Neural progenitor cell (in vitro differentiated cells): ENCODE measurements around the gene HECA. TPM values are rescaled to one million over a fixed set of nuclear protein-coding genes. Genes with fewer than 3 reads are reported as not detected.
A peak's percentile ranks its signal among the peaks of the same experiment; 100 is the strongest.

ENCODE experiments used
- DNase-seq: peaks from one replicate; pipeline ENCODE4 v3.0.0-alpha.2; 2016; ENCODE audit warnings: low spot score
- H2AFZ ChIP-seq: fragments of 200-600 bp; sonication (generic); replicated peaks from 2 replicates; pipeline ENCODE4 v1.6.1; 2016; ENCODE audit warnings: antibody characterized with exemption
- H3F3A ChIP-seq: fragments of 200-600 bp; sonication (generic); 2 replicates; pipeline ENCODE4 v1.6.1; 2016; ENCODE audit warnings: antibody characterized with exemption, low read depth
- H3K27ac ChIP-seq: fragments of 200-600 bp; sonication (generic); 2 replicates; pipeline ENCODE4 v1.5.1; 2016; ENCODE audit warnings: mild to moderate bottlenecking
- H3K27me3 ChIP-seq: fragments of 200-600 bp; sonication (generic); 2 replicates; pipeline ENCODE4 v1.6.1; 2016; ENCODE audit warnings: mild to moderate bottlenecking, moderate library complexity
- H3K36me3 ChIP-seq: fragments of 200-600 bp; sonication (generic); 2 replicates; pipeline ENCODE4 v1.5.1; 2016
- H3K4me1 ChIP-seq: fragments of 200-600 bp; sonication (generic); 2 replicates; pipeline ENCODE4 v1.6.1; 2016; ENCODE audit warnings: mixed run types
- H3K4me2 ChIP-seq: fragments of 200-600 bp; sonication (generic); 2 replicates; pipeline ENCODE4 v1.6.1; 2016
- H3K4me3 ChIP-seq: fragments of 200-600 bp; sonication (generic); 2 replicates; pipeline ENCODE4 v1.5.1; 2016
- H3K79me2 ChIP-seq: fragments of 200-600 bp; sonication (generic); 2 replicates; pipeline ENCODE4 v1.6.1; 2016; ENCODE audit warnings: low read depth
- H3K9ac ChIP-seq: fragments of 200-600 bp; sonication (generic); 2 replicates; pipeline ENCODE4 v1.6.1; 2016
- H3K9me3 ChIP-seq: fragments of 200-600 bp; sonication (generic); 2 replicates; pipeline ENCODE4 v1.5.1; 2016; ENCODE audit warnings: low read depth
- H4K20me1 ChIP-seq: fragments of 200-600 bp; sonication (generic); 2 replicates; pipeline ENCODE4 v1.6.1; 2016; ENCODE audit warnings: low read depth
- H3K27ac Mint-ChIP-seq: 3 replicates; pipeline ENCODE4 v1.8.0; 2021; ENCODE audit warnings: mixed read lengths
- H3K27me3 Mint-ChIP-seq: 2 replicates; pipeline ENCODE4 v1.8.0; 2022; ENCODE audit warnings: low read depth, mild to moderate bottlenecking, inconsistent platforms, moderate library complexity, mixed read lengths; ENCODE audit not compliant: insufficient read depth
- H3K36me3 Mint-ChIP-seq: 3 replicates; pipeline ENCODE4 v1.8.0; 2021; ENCODE audit warnings: mixed read lengths
- H3K4me1 Mint-ChIP-seq: 3 replicates; pipeline ENCODE4 v1.8.0; 2021; ENCODE audit warnings: mixed read lengths
- H3K4me3 Mint-ChIP-seq: 3 replicates; pipeline ENCODE4 v1.8.0; 2021; ENCODE audit warnings: mild to moderate bottlenecking, moderate library complexity, mixed read lengths
- H3K9me3 Mint-ChIP-seq: 3 replicates; pipeline ENCODE4 v1.8.0; 2020; ENCODE audit warnings: mixed read lengths
- CTCF ChIP-seq: fragments of 200-600 bp; sonication (generic); IDR thresholded peaks from 2 replicates; pipeline ENCODE4 v1.5.1; 2017; ENCODE audit warnings: antibody characterized with exemption, mild to moderate bottlenecking
- EZH2 ChIP-seq: fragments of 200-600 bp; sonication (generic); IDR thresholded peaks from 2 replicates; pipeline ENCODE4 v1.6.1; 2017; ENCODE audit warnings: antibody characterized with exemption, mild to moderate bottlenecking, moderate library complexity
- EZH2phosphoT487 ChIP-seq: fragments of 200-600 bp; sonication (generic); IDR thresholded peaks from 2 replicates; pipeline ENCODE4 v1.6.1; 2017; ENCODE audit warnings: antibody characterized with exemption
- total RNA-seq: library from RNA; depleted of rRNA; stranded (reverse); fragments of >200 nt; gene quantifications from 2 replicates; pipeline ENCODE4 v1.2.3, GENCODE V29; 2015; ENCODE audit warnings: low replicate concordance

Gene HECA
- total RNA-seq, 1 donor from 2014 or later, result 12.7 TPM

GRCh38 chr6:139107051-139107450 lies 27.8 kb upstream of the HECA start:
- TF ChIP-seq EZH2phosphoT487, result no peak
- no peak for TF ChIP-seq EZH2
- TF ChIP-seq CTCF, result no peak
- Histone ChIP-seq H3K4me2 (no peak overlapping the region), H4K20me1 (no peaks in the 10 kb centered on the region), H3K9me3 (no peaks in the 10 kb centered on the region), H3K79me2 (no peaks in the 10 kb centered on the region), H3F3A (no peaks in the 10 kb centered on the region), H3K4me3 (no peak overlapping the region), H3K27ac (no peak overlapping the region), H3K9ac (no peak overlapping the region), H3K27me3 (no peaks in the 10 kb centered on the region), H3K4me1 (no peaks in the 10 kb centered on the region), H3K36me3 (no peaks in the 10 kb centered on the region), H2AFZ (no peak overlapping the region)
- Mint-ChIP-seq H3K4me3 (no peak overlapping the region), H3K9me3 (no peaks in the 10 kb centered on the region), H3K27me3 (peaks cover 2% of the 10 kb centered on the region), H3K27ac (no peak overlapping the region), H3K36me3 (no peaks in the 10 kb centered on the region), H3K4me1 (no peaks in the 10 kb centered on the region)
- no peak for DNase-seq

DNA sequence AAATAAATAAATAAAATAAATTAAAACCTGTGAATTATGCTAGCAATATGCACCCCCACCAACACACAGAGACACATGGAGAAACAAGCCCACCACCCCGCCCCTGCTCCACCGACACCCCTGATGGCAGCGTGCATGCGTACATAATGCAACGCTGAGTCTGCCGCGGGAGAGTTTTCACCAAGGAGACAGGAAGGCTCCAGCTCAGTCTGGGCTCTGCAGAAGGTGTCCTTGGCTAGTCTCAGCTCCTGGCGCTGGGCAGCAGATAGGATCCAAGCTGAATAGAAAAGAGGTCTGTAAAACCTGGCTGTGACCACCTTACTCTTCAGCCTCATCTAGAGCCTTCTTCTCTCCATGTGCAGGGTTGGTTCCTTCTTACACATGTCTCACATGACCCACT lies 26.5 kb upstream of the HECA start:
- TF ChIP-seq EZH2phosphoT487, result no peak
- TF ChIP-seq CTCF, result no peak
- TF ChIP-seq EZH2, result no peak
- H3F3A ChIP-seq, result no peaks in the 10 kb centered on the region
- Mint-ChIP-seq H3K9me3 (no peaks in the 10 kb centered on the region), H3K27me3 (peaks cover 2% of the 10 kb centered on the region), H3K4me1 (no peaks in the 10 kb centered on the region), H3K36me3 (no peaks in the 10 kb centered on the region), H3K4me3 (no peak overlapping the region), H3K27ac (no peak overlapping the region)
- H3K4me3 ChIP-seq, result no peak overlapping the region
- DNase-seq, result no peak
- H3K9ac ChIP-seq, result no peak overlapping the region
- H4K20me1 ChIP-seq, result no peaks in the 10 kb centered on the region
- H3K36me3 ChIP-seq, result no peaks in the 10 kb centered on the region
- no peak overlapping the region for H3K27ac ChIP-seq
- no peak overlapping the region for H2AFZ ChIP-seq
- H3K79me2 ChIP-seq, result no peaks in the 10 kb centered on the region
- H3K4me2 ChIP-seq, result no peak overlapping the region
- no peaks in the 10 kb centered on the region for H3K27me3 ChIP-seq
- H3K9me3 ChIP-seq, result no peaks in the 10 kb centered on the region
- no peaks in the 10 kb centered on the region for H3K4me1 ChIP-seq

DNA sequence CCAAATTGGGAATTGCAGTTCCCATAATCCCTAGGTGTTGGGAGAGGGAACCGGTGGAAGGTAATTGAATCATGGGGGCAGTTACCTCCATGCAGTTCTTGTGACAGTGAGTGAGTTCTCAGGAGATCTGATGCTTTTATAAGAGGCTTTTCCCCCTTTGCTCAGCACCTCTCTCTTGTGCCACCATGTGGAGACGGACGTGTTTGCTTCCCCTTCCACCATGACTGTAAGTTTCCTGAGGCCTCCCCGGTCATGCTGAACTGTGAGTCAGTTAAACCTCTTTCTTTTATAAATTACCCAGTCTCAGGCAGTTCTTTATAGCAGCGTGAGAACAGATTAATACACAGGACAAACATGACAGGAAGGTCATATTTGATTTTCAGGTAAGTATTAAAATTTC lies 25.3 kb upstream of the HECA start:
- TF ChIP-seq CTCF (peak; percentile 54), EZH2phosphoT487 (no peak), EZH2 (no peak)
- H3K79me2 ChIP-seq, result no peaks in the 10 kb centered on the region
- Mint-ChIP-seq H3K9me3 (no peaks in the 10 kb centered on the region), H3K27ac (no peak overlapping the region), H3K4me3 (no peak overlapping the region), H3K27me3 (no peaks in the 10 kb centered on the region), H3K36me3 (no peaks in the 10 kb centered on the region), H3K4me1 (no peaks in the 10 kb centered on the region)
- H3K9ac ChIP-seq, result no peak overlapping the region
- no peak overlapping the region for H3K27ac ChIP-seq
- no peak overlapping the region for H3K4me3 ChIP-seq
- H3K27me3 ChIP-seq, result no peaks in the 10 kb centered on the region
- no peaks in the 10 kb centered on the region for H4K20me1 ChIP-seq
- H3F3A ChIP-seq, result no peaks in the 10 kb centered on the region
- peak; percentile 54 for DNase-seq
- H2AFZ ChIP-seq, result peak overlapping the region; percentile 47
- no peak overlapping the region for H3K4me2 ChIP-seq
- no peaks in the 10 kb centered on the region for H3K36me3 ChIP-seq
- no peaks in the 10 kb centered on the region for H3K4me1 ChIP-seq
- no peaks in the 10 kb centered on the region for H3K9me3 ChIP-seq

DNA sequence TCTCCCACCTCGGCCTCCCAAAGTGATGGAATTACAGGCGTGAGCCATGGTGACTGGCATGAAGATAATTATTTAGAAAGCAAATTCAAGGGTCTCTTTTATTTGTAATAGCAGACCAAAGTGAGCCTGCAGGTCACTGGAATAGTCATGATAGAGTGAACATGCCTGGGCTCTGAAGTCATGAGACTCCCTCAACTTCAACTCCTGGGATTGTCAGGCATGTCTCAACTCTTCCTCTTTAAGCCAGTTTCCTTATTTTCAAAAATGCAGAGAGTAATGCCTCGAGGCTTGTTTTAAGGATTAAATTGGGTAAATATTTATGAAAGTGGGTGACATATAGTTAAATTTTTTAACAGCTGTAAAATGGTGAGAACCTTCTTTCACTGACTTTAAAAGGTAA lies 22.7 kb upstream of the HECA start:
- Mint-ChIP-seq H3K4me1 (no peaks in the 10 kb centered on the region), H3K4me3 (no peak overlapping the region), H3K36me3 (no peaks in the 10 kb centered on the region), H3K27ac (no peak overlapping the region), H3K27me3 (no peaks in the 10 kb centered on the region), H3K9me3 (no peaks in the 10 kb centered on the region)
- H3K27me3 ChIP-seq, result no peaks in the 10 kb centered on the region
- no peaks in the 10 kb centered on the region for H3F3A ChIP-seq
- H3K9ac ChIP-seq, result no peak overlapping the region
- no peak overlapping the region for H2AFZ ChIP-seq
- H3K4me1 ChIP-seq, result no peaks in the 10 kb centered on the region
- no peak overlapping the region for H3K4me3 ChIP-seq
- H4K20me1 ChIP-seq, result no peaks in the 10 kb centered on the region
- no peaks in the 10 kb centered on the region for H3K79me2 ChIP-seq
- H3K36me3 ChIP-seq, result no peaks in the 10 kb centered on the region
- H3K27ac ChIP-seq, result no peak overlapping the region
- no peaks in the 10 kb centered on the region for H3K9me3 ChIP-seq
- DNase-seq, result no peak
- H3K4me2 ChIP-seq, result no peak overlapping the region
- no peak for TF ChIP-seq EZH2phosphoT487
- no peak for TF ChIP-seq CTCF
- no peak for TF ChIP-seq EZH2
